D721Med (cell line): Measurements from ENCODE around the gene LSM14A.
"Not testable (repeated sequence)": the region's sequence is repeated elsewhere in the genome, so short reads cannot be mapped to it uniquely, and the experiment has no call there.

Source experiments
- DNase-seq: peaks from one replicate; pipeline ENCODE4 v3.0.0; 2011; ENCODE audit warnings: low spot score; ENCODE audit not compliant: insufficient read length
- FAIRE-seq: peaks from 2 replicates; lab custom pipeline; 2011; peaks lifted over from hg19 to GRCh38; lab: Jason Lieb, UNC
- CTCF ChIP-seq: IDR thresholded peaks from 2 replicates; pipeline ENCODE4 v1.5.1; 2012; ENCODE audit warnings: mild to moderate bottlenecking, control low read depth; ENCODE audit not compliant: insufficient read depth; ENCODE audit errors: missing control alignments

Gene LSM14A

GRCh38 chr19:34232566-34233481, 60.5 kb downstream of the LSM14A start:
- FAIRE-seq (peak; percentile 87), DNase-seq (peak; percentile 85)
- TF ChIP-seq CTCF = no peak

- FAIRE-seq = no peak
- DNase-seq = no peak
- no peak for TF ChIP-seq CTCF
Observed at GRCh38 chr19:34235425-34235940, 63.2 kb downstream of the LSM14A start.

- no peak for FAIRE-seq
- DNase-seq = no peak
- no peak for TF ChIP-seq CTCF
Observed at GRCh38 chr19:34236035-34236987, 64.0 kb downstream of the LSM14A start.

DNA sequence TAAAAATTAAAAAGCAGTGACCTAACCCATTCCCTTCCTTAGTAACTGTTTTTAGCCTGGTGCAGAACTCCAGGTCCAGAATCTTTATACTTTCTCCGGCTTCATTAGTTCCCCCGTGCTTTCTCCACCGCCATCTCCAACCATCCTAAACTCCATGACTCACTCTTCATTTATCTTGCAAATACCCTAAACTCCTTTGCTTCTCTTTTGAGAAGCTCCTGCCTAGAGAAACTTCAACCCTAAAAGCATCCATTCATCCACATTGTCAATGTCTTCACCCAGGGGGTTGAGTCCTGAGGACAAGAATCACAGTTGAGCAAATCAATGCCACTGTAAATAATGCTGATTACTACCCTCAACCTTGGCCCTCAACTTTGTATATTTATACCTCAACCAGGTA, 65.0 kb downstream of the LSM14A start:
- FAIRE-seq = no peak
- no peak for DNase-seq
- TF ChIP-seq CTCF = no peak

DNA sequence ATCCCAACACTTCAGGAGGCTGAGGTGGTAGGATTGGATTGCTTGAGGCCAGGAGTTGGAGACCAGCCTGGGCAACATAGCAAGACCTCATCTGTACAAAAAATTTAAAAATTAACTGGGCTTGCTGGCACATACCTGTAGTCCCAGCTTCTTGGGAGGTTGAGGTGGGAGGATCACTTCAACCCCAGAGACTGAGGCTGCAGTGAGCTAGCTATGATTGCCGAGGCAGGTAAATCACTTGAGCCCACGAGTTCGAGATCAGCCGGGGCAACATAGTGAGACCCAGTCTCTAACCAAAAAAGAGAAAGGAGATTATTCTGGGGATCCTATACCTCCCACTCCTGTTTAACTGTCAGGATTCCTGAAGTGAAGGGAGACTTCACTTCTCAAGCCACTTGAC, 65.6 kb downstream of the LSM14A start:
- no peak for DNase-seq
- no peak for TF ChIP-seq CTCF
- FAIRE-seq = no peak

DNA sequence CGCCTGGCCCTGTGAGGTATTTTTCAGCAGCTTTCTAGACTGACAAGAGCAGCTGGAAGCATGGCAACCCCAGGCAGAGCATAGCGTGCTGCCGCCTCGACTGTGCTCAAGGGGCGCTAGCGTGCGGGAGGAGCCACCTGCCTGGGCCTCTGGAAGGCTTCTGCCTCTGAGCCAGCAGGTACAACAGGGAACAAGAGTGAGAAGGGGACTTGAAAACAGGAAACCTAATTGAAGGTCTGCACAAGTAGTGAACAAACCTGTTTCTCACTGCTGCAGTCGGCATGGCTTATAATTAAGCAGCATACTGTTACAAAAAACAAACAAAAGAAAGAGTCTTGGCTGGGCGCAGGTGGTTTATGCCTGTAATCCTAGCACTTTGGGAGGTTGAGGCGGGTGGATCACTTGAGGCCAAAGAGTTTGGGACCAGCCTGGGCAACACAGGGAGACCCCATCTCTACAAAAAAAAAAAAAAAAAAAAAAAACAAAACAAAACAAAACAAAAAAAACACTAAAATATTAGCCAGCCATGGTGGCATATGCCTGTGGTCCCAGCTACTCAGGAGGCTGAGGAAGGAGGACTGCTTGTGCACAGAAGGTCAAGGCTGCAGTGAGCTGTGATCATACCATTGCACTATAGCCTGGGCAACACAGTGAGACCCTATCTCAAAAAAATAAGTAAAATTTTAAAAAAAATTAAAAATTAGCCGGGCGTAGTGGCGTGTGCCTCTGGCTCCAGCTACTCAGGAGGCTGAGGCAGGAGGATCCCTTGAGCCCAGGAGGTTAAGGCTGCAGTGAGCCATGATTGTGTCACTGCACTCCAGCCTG, 69.4 kb downstream of the LSM14A start:
- no peak for DNase-seq
- TF ChIP-seq CTCF = peak; percentile 25
- no peak for FAIRE-seq

GRCh38 chr19:34243138-34243875, 71.0 kb downstream of the LSM14A start:
- FAIRE-seq, DNase-seq: not testable (repeated sequence)
